WTC11 (cell line): ENCODE measurements around the gene ENHO. TPM values are rescaled to one million over a fixed set of nuclear protein-coding genes. Genes with fewer than 3 reads are reported as not detected.

Experiments used
- ATAC-seq: fragments of 200-7000 bp; cut with Tn5 transposase; 2 replicates; pipeline ENCODE4 v1.10.0; 2021; ENCODE audit warnings: mild to moderate bottlenecking, moderate library complexity
- CTCF ChIA-PET: fragments of 300-600 bp; sonication (Branson Sonifier 250); formaldehyde crosslinking; loops from one replicate; lab custom pipeline; 2021; ENCODE audit warnings: antibody characterized with exemption; lab: Charles Lee
- POLR2A ChIA-PET: fragments of 350-600 bp; sonication (Branson Sonifier 250); formaldehyde crosslinking; loops from one replicate; lab custom pipeline; 2021; ENCODE audit warnings: antibody characterized with exemption; lab: Charles Lee
- DNase-seq: peaks from one replicate; pipeline ENCODE4 v3.0.0; 2021; ENCODE audit warnings: low spot score
- H3K27ac Mint-ChIP-seq: 2 replicates; pipeline ENCODE4 v1.8.0; 2021; ENCODE audit warnings: mixed read lengths
- H3K27me3 Mint-ChIP-seq: 2 replicates; pipeline ENCODE4 v1.8.0; 2021; ENCODE audit warnings: low read depth, mild to moderate bottlenecking, moderate library complexity, mixed read lengths
- H3K36me3 Mint-ChIP-seq: 2 replicates; pipeline ENCODE4 v1.8.0; 2021; ENCODE audit warnings: mixed read lengths
- H3K4me1 Mint-ChIP-seq: 2 replicates; pipeline ENCODE4 v1.8.0; 2022; ENCODE audit warnings: mixed read lengths
- H3K4me3 Mint-ChIP-seq: 2 replicates; pipeline ENCODE4 v1.8.0; 2021; ENCODE audit warnings: mild to moderate bottlenecking, moderate library complexity, mixed read lengths
- H3K9me3 Mint-ChIP-seq: 2 replicates; pipeline ENCODE4 v1.8.0; 2021; ENCODE audit warnings: mixed read lengths
- ATF1 ChIP-seq: sonication (generic); formaldehyde crosslinking; IDR thresholded peaks from 2 replicates; pipeline ENCODE4 v1.8.1; 2023; ENCODE audit warnings: mild to moderate bottlenecking, moderate library complexity, missing genetic modification reagents
- ELF4 ChIP-seq: sonication (generic); formaldehyde crosslinking; IDR thresholded peaks from 2 replicates; pipeline ENCODE4 v1.8.1; 2022; ENCODE audit warnings: low read depth, mild to moderate bottlenecking, moderate library complexity, missing genetic modification reagents
- EMX1 ChIP-seq: fragments of 250-450 bp; sonication (Bioruptor Pico); IDR thresholded peaks from 2 replicates; pipeline ENCODE4 v1.8.0; 2021; ENCODE audit warnings: mild to moderate bottlenecking
- ETV6 ChIP-seq: sonication (generic); formaldehyde crosslinking; IDR thresholded peaks from 2 replicates; pipeline ENCODE4 v1.8.1; 2022; ENCODE audit warnings: mild to moderate bottlenecking, missing genetic modification reagents
- FOXK1 ChIP-seq: sonication (generic); formaldehyde crosslinking; IDR thresholded peaks from 2 replicates; pipeline ENCODE4 v1.8.0; 2022; ENCODE audit warnings: mild to moderate bottlenecking, moderate library complexity, missing genetic modification reagents
- FOXP1 ChIP-seq: sonication (generic); formaldehyde crosslinking; IDR thresholded peaks from 2 replicates; pipeline ENCODE4 v1.8.0; 2022; ENCODE audit warnings: missing genetic modification reagents, mild to moderate bottlenecking, moderate library complexity, borderline replicate concordance
- GABPB1 ChIP-seq: sonication (generic); formaldehyde crosslinking; IDR thresholded peaks from 2 replicates; pipeline ENCODE4 v1.8.1; 2023; ENCODE audit warnings: mild to moderate bottlenecking, missing genetic modification reagents
- HMGA2 ChIP-seq: fragments of 250-450 bp; sonication (Bioruptor Pico); IDR thresholded peaks from 2 replicates; pipeline ENCODE4 v1.4.0; 2021; ENCODE audit warnings: mild to moderate bottlenecking, moderate library complexity
- IRF2 ChIP-seq: sonication (generic); formaldehyde crosslinking; IDR thresholded peaks from 2 replicates; pipeline ENCODE4 v1.8.0; 2022; ENCODE audit warnings: low read depth, missing genetic modification reagents, borderline replicate concordance
- NFE2L1 ChIP-seq: sonication (generic); formaldehyde crosslinking; IDR thresholded peaks from 2 replicates; pipeline ENCODE4 v1.8.1; 2023; ENCODE audit warnings: missing genetic modification reagents
- NFYB ChIP-seq: sonication (generic); formaldehyde crosslinking; conservative IDR thresholded peaks from 2 replicates; pipeline ENCODE4 v1.8.0; 2022; ENCODE audit warnings: low read depth, missing genetic modification reagents
- OVOL2 ChIP-seq: fragments of 250-450 bp; sonication (Bioruptor Pico); IDR thresholded peaks from 2 replicates; pipeline ENCODE4 v1.9.0; 2021; ENCODE audit warnings: mild to moderate bottlenecking, borderline replicate concordance
- PRRX2 ChIP-seq: fragments of 250-450 bp; sonication (Bioruptor Pico); IDR thresholded peaks from 2 replicates; pipeline ENCODE4 v1.8.0; 2021; ENCODE audit warnings: mild to moderate bottlenecking
- RORB ChIP-seq: fragments of 250-450 bp; sonication (Bioruptor Pico); IDR thresholded peaks from 2 replicates; pipeline ENCODE4 v1.9.0; 2021; ENCODE audit warnings: mild to moderate bottlenecking
- SOX15 ChIP-seq: fragments of 250-450 bp; sonication (Bioruptor Pico); IDR thresholded peaks from 2 replicates; pipeline ENCODE4 v1.9.0; 2021; ENCODE audit warnings: mild to moderate bottlenecking
- TCF7 ChIP-seq: sonication (generic); formaldehyde crosslinking; IDR thresholded peaks from 2 replicates; pipeline ENCODE4 v1.8.0; 2022; ENCODE audit warnings: mild to moderate bottlenecking, low read depth, missing genetic modification reagents, moderate library complexity
- ZBTB21 ChIP-seq: sonication (generic); formaldehyde crosslinking; IDR thresholded peaks from 2 replicates; pipeline ENCODE4 v1.8.1; 2023; ENCODE audit warnings: mild to moderate bottlenecking, missing genetic modification reagents, borderline replicate concordance
- ZNF138 ChIP-seq: sonication (generic); formaldehyde crosslinking; conservative IDR thresholded peaks from 2 replicates; pipeline ENCODE4 v1.8.1; 2022; ENCODE audit warnings: mild to moderate bottlenecking, moderate library complexity, missing genetic modification reagents
- ZNF232 ChIP-seq: sonication (generic); formaldehyde crosslinking; IDR thresholded peaks from 2 replicates; pipeline ENCODE4 v1.8.0; 2022; ENCODE audit warnings: mild to moderate bottlenecking, missing genetic modification reagents
- total RNA-seq: library from RNA; stranded (reverse); gene quantifications from 3 replicates; pipeline ENCODE4 v1.2.3, GENCODE V29; 2021
- TF ChIP-seq, protein P1 (sequence below): fragments of 250-450 bp; sonication (Bioruptor Pico); conservative IDR thresholded peaks from 2 replicates; pipeline ENCODE4 v1.9.0; 2021; ENCODE audit warnings: mild to moderate bottlenecking
- TF ChIP-seq, protein P2 (sequence below): fragments of 200-600 bp; IDR thresholded peaks from 2 replicates; pipeline ENCODE4 v1.8.0; 2022; ENCODE audit warnings: antibody characterized with exemption
- TF ChIP-seq, protein P3 (sequence below): sonication (generic); formaldehyde crosslinking; IDR thresholded peaks from 2 replicates; pipeline ENCODE4 v1.8.1; 2022; ENCODE audit warnings: mild to moderate bottlenecking, missing genetic modification reagents, moderate library complexity, borderline replicate concordance
- TF ChIP-seq, protein P4 (sequence below): fragments of 250-450 bp; sonication (Bioruptor Pico); IDR thresholded peaks from 2 replicates; pipeline ENCODE4 v1.9.0; 2021; ENCODE audit warnings: mild to moderate bottlenecking
- TF ChIP-seq, protein P5 (sequence below): sonication (generic); formaldehyde crosslinking; conservative IDR thresholded peaks from 2 replicates; pipeline ENCODE4 v1.8.1; 2022; ENCODE audit warnings: mild to moderate bottlenecking, missing genetic modification reagents

The ENHO gene
- total RNA-seq, 1 experiment from 2014 or later, result 28.3 TPM

DNA sequence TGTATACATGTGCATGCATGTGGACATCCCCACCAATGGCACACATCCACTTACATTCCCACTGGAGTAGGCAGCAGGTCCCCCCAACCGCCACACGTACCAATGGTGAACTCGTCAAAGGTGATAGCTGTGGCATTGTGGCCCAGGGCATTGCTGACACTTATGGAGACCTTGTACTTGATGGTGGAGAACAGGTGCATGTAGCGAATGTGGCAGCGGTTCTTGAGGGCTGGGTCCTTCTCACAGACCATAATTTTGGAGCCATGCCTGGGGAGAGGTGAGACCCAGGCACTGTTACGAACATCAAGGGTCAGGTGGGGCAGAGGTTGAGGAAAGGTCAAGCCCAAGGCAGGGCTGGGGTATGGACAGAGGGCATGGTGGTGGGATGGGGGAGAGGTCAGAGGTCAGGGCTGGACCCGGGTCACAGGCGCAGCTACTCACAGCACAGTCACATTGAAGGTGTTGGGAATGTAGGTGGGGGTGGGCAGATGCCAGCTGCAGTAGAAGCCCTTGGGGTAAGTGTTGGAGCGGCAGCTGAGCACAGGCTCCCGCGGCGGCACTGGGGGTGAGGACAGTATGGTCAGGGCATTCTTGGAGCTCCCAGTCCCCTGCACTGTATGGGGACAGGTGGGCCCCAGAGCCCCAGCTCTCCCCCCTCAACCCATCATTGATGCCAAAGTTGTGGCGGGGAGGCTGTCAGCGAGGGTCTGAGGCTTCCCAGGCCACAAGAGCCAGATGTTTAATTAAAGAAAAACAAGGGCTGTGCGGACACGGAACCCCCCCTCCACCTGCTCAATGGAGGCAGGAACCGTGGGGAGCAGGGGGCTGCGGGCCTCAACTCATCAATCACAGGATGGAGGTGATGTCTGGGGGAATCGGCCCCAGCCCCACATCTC, 34.9 kb upstream of the ENHO start:
- DNase-seq (no peak), ATAC-seq (no peak)
- POLR2A ChIA-PET, result interaction anchor here (1.2 kb wide), 1 partner anchor 13 kb away, joined by 3 read pairs; no protein-coding TSS in a partner anchor
- Mint-ChIP-seq H3K9me3 (no peaks in the 10 kb centered on the region), H3K4me3 (no peak overlapping the region), H3K4me1 (peaks cover 45% of the 10 kb centered on the region), H3K27me3 (peaks cover 3% of the 10 kb centered on the region; the same call in 1 of the 2 replicates), H3K27ac (no peak overlapping the region), H3K36me3 (no peaks in the 10 kb centered on the region)
- CTCF ChIA-PET, result interaction anchor here (1.1 to 8.5 kb wide), 2 partner anchors 10 to 35 kb away, joined by 3 to 112 read pairs; no protein-coding TSS in a partner anchor
- TF ChIP-seq ATF1 (no peak), NFE2L1 (CRISPR knock-in tag) (no peak), IRF2 (CRISPR knock-in tag) (no peak), SOX15 (no peak), ZBTB21 (CRISPR knock-in tag) (no peak), ZNF232 (no peak), ELF4 (no peak), FOXP1 (no peak), TCF7 (CRISPR knock-in tag) (no peak)
- TF ChIP-seq, protein P1, sequence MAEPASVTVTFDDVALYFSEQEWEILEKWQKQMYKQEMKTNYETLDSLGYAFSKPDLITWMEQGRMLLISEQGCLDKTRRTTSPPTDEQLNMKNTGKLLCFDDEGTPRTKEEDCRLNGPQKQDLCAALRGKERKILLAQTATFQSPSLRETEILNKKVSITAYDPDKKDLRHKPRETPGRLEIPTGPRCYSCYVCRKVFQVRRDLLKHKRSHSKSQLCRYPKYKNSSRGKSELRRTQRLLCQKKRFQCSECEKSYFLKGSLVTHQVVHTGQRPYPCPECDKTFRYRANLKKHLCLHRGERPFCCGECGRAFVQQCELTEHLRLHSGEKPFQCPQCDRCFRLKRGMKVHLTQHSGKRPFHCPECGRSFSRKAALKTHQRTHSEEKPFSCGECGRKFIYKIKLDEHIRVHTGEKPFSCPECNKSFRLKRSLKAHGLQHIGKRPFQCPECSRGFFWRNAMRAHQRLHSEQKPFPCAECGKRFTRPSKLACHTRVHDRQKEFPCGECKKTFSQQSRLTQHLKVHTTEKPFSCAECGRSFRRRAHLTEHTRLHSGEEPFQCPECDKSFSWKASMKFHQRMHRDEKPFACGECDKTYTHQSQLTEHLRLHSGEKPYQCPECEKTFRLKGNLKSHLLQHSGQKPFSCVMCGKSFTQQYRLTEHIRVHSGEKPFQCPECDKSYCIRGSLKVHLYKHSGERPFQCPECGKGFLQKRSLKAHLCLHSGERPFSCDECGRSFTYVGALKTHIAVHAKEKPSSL (CRISPR knock-in tag), result no peak
- TF ChIP-seq, protein P2, sequence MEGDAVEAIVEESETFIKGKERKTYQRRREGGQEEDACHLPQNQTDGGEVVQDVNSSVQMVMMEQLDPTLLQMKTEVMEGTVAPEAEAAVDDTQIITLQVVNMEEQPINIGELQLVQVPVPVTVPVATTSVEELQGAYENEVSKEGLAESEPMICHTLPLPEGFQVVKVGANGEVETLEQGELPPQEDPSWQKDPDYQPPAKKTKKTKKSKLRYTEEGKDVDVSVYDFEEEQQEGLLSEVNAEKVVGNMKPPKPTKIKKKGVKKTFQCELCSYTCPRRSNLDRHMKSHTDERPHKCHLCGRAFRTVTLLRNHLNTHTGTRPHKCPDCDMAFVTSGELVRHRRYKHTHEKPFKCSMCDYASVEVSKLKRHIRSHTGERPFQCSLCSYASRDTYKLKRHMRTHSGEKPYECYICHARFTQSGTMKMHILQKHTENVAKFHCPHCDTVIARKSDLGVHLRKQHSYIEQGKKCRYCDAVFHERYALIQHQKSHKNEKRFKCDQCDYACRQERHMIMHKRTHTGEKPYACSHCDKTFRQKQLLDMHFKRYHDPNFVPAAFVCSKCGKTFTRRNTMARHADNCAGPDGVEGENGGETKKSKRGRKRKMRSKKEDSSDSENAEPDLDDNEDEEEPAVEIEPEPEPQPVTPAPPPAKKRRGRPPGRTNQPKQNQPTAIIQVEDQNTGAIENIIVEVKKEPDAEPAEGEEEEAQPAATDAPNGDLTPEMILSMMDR, result no peak

DNA sequence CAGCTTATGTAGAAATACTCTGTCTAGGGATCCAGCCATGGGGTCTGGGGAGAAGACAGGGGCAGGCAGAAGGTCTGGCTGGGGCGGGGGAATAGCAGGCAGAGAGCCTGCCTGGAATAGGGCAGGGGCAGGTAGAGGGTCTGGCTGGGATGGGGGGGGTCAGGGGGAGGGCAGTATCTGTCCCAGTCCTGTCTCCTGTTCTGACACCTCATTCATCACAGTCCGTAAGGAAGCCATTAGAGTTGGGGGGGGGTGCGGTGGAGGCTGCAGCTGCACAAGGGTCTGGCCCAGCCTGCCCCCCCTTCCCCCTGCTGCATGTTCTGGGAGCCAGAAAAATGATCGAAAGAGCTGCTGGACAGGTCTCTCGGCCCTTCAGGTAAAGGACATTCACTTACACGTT, 34.2 kb upstream of the ENHO start:
- H3K36me3 Mint-ChIP-seq, result no peaks in the 10 kb centered on the region
- no peaks in the 10 kb centered on the region for H3K9me3 Mint-ChIP-seq
- H3K4me1 Mint-ChIP-seq, result peaks cover 45% of the 10 kb centered on the region
- CTCF ChIA-PET, result interaction anchor here (1.2 to 8.5 kb wide), 2 partner anchors 8 to 35 kb away, joined by 4 to 112 read pairs; no protein-coding TSS in a partner anchor
- DNase-seq (no peak), ATAC-seq (no peak)
- no peak overlapping the region for H3K27ac Mint-ChIP-seq
- no peak overlapping the region for H3K4me3 Mint-ChIP-seq
- H3K27me3 Mint-ChIP-seq, result peaks cover 3% of the 10 kb centered on the region; the same call in 1 of the 2 replicates
- POLR2A ChIA-PET, result no interaction called here
- TF ChIP-seq FOXK1 (CRISPR knock-in tag) (no peak), HMGA2 (no peak), RORB (no peak), GABPB1 (CRISPR knock-in tag) (no peak), NFYB (CRISPR knock-in tag) (no peak), ELF4 (no peak), ZNF138 (CRISPR knock-in tag) (no peak), OVOL2 (CRISPR knock-in tag) (no peak), TCF7 (CRISPR knock-in tag) (no peak), FOXP1 (no peak), PRRX2 (CRISPR knock-in tag) (no peak), ETV6 (CRISPR knock-in tag) (no peak), EMX1 (no peak)
- TF ChIP-seq, protein P3, sequence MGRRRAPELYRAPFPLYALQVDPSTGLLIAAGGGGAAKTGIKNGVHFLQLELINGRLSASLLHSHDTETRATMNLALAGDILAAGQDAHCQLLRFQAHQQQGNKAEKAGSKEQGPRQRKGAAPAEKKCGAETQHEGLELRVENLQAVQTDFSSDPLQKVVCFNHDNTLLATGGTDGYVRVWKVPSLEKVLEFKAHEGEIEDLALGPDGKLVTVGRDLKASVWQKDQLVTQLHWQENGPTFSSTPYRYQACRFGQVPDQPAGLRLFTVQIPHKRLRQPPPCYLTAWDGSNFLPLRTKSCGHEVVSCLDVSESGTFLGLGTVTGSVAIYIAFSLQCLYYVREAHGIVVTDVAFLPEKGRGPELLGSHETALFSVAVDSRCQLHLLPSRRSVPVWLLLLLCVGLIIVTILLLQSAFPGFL, result no peak
- TF ChIP-seq, protein P4, sequence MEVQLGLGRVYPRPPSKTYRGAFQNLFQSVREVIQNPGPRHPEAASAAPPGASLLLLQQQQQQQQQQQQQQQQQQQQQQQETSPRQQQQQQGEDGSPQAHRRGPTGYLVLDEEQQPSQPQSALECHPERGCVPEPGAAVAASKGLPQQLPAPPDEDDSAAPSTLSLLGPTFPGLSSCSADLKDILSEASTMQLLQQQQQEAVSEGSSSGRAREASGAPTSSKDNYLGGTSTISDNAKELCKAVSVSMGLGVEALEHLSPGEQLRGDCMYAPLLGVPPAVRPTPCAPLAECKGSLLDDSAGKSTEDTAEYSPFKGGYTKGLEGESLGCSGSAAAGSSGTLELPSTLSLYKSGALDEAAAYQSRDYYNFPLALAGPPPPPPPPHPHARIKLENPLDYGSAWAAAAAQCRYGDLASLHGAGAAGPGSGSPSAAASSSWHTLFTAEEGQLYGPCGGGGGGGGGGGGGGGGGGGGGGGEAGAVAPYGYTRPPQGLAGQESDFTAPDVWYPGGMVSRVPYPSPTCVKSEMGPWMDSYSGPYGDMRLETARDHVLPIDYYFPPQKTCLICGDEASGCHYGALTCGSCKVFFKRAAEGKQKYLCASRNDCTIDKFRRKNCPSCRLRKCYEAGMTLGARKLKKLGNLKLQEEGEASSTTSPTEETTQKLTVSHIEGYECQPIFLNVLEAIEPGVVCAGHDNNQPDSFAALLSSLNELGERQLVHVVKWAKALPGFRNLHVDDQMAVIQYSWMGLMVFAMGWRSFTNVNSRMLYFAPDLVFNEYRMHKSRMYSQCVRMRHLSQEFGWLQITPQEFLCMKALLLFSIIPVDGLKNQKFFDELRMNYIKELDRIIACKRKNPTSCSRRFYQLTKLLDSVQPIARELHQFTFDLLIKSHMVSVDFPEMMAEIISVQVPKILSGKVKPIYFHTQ (CRISPR knock-in tag), result no peak
- TF ChIP-seq, protein P5, sequence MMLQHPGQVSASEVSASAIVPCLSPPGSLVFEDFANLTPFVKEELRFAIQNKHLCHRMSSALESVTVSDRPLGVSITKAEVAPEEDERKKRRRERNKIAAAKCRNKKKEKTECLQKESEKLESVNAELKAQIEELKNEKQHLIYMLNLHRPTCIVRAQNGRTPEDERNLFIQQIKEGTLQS, result no peak
